Mesendoderm (in vitro differentiated cells): ENCODE data around the gene GOLGA2.
A peak's percentile ranks its signal among the peaks of the same experiment; 100 is the strongest.

ENCODE experiments used
- DNase-seq: peaks from one replicate; pipeline ENCODE4 v3.0.0; 2013
- H2AK5ac ChIP-seq: 2 replicates; pipeline ENCODE4 v1.6.1; 2013; ENCODE audit warnings: low read length, inconsistent platforms
- H2BK120ac ChIP-seq: 2 replicates; pipeline ENCODE4 v1.6.1; 2013; ENCODE audit warnings: low read depth, mild to moderate bottlenecking, low read length, moderate library complexity, mixed read lengths
- H2BK15ac ChIP-seq: replicated peaks from 2 replicates; pipeline ENCODE4 v1.6.1; 2013; ENCODE audit warnings: low read depth, mild to moderate bottlenecking, moderate library complexity
- H2BK5ac ChIP-seq: 2 replicates; pipeline ENCODE4 v1.6.1; 2013; ENCODE audit warnings: low read length, inconsistent platforms
- H3K18ac ChIP-seq: 2 replicates; pipeline ENCODE4 v1.6.1; 2013; ENCODE audit warnings: mild to moderate bottlenecking, low read length, mixed read lengths
- H3K23ac ChIP-seq: one replicate; pipeline ENCODE4 v1.6.1; 2013; ENCODE audit warnings: low read length
- H3K27ac ChIP-seq: 2 replicates; pipeline ENCODE4 v1.5.1; 2013; ENCODE audit warnings: low read depth, mild to moderate bottlenecking, inconsistent platforms, low read length, moderate library complexity
- H3K27me3 ChIP-seq: 2 replicates; pipeline ENCODE4 v1.6.1; 2013; ENCODE audit warnings: low read length, control low read depth, mild to moderate bottlenecking, inconsistent platforms; ENCODE audit not compliant: insufficient read depth, poor library complexity
- H3K36me3 ChIP-seq: 2 replicates; pipeline ENCODE4 v1.6.1; 2013; ENCODE audit warnings: low read length, inconsistent platforms; ENCODE audit not compliant: control insufficient read depth, insufficient read depth
- H3K4ac ChIP-seq: one replicate; pipeline ENCODE4 v1.6.1; 2013; ENCODE audit warnings: low read depth, mild to moderate bottlenecking, low read length, moderate library complexity
- H3K4me1 ChIP-seq: 2 replicates; pipeline ENCODE4 v1.6.1; 2013; ENCODE audit warnings: low read depth, low read length, inconsistent platforms; ENCODE audit not compliant: control insufficient read depth
- H3K4me2 ChIP-seq: 2 replicates; pipeline ENCODE4 v1.6.1; 2013; ENCODE audit warnings: low read length
- H3K4me3 ChIP-seq: 2 replicates; pipeline ENCODE4 v1.5.1; 2013; ENCODE audit warnings: mild to moderate bottlenecking, low read length
- H3K56ac ChIP-seq: one replicate; pipeline ENCODE4 v1.6.1; 2013; ENCODE audit warnings: low read length
- H3K79me1 ChIP-seq: 2 replicates; pipeline ENCODE4 v1.6.1; 2013; ENCODE audit warnings: low read length, inconsistent platforms
- H3K79me2 ChIP-seq: 2 replicates; pipeline ENCODE4 v1.6.1; 2013; ENCODE audit warnings: mild to moderate bottlenecking, low read length; ENCODE audit not compliant: control insufficient read depth, insufficient read depth
- H3K9ac ChIP-seq: 2 replicates; pipeline ENCODE4 v1.6.1; 2013; ENCODE audit warnings: low read length, inconsistent platforms
- H4K5ac ChIP-seq: one replicate; pipeline ENCODE4 v1.6.1; 2013; ENCODE audit warnings: low read length
- H4K8ac ChIP-seq: one replicate; pipeline ENCODE4 v1.6.1; 2013; ENCODE audit warnings: low read depth, mild to moderate bottlenecking, control low read depth, low read length, moderate library complexity
- WGBS: extraction: QIAGEN DNeasy Blood & Tissue Kit; methylation state at CpG from one replicate; pipeline ENCODE4 v1.1.7; 2013; ENCODE audit warnings: low lambda C conversion rate, missing lambda C conversion rate; ENCODE audit not compliant: insufficient coverage; ENCODE audit errors: extremely low coverage; 5-methylcytosine and 5-hydroxymethylcytosine counted together

The GOLGA2 gene

DNA sequence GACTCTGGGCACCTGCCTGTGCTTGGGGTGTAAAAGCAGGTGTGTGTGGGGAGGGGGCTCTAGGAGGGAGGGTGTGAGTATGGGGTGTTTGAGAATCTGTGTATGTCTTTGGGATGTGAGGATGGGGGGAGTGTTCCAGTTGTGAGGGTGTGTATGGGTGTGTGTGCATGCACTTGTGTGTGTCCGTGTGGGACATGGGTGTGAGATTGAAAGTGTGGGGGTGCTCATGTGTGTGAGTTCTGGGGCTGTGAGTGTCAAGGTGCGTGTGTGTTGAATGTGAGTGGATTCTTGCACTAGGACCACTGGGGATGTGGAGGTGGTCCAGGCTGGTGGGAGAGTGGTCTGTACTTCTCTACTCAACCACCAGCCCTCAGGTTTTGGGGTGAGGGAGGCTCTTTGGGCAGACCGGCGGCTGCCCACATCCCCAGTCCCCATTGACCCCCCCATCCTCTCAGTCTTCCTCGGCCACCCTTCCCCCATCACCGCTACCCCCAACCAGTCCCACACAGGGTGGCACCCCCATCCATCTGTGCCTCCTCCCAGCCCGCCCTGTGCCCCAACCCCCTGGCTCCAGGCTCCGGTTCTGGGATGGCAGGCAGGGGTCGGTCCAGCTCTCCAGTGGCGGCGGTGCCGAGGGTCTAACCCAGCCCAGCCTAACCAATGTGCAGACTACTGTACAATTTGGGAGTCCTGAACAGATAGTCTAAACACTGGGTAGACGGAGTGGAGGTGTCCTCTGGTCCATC is 31.5 kb downstream of the GOLGA2 start:
- Histone ChIP-seq H3K4me1 (peaks cover 8% of the 10 kb centered on the region), H2BK5ac (no peak overlapping the region), H3K18ac (no peak overlapping the region), H3K4me3 (no peak overlapping the region), H3K4me2 (no peak overlapping the region), H3K79me2 (no peaks in the 10 kb centered on the region), H3K9ac (no peak overlapping the region), H3K27me3 (no peaks in the 10 kb centered on the region), H2AK5ac (no peak overlapping the region), H3K4ac (no peak overlapping the region), H4K8ac (no peak overlapping the region), H2BK120ac (no peak overlapping the region), H4K5ac (no peak overlapping the region), H3K27ac (no peak overlapping the region), H2BK15ac (no peak overlapping the region), H3K79me1 (no peaks in the 10 kb centered on the region), H3K56ac (peak overlapping the region; percentile 60), H3K23ac (no peak overlapping the region), H3K36me3 (no peaks in the 10 kb centered on the region)
- DNase-seq: no peak
- WGBS: no CpG with 5 or more reads among the region's 13 CpGs

DNA sequence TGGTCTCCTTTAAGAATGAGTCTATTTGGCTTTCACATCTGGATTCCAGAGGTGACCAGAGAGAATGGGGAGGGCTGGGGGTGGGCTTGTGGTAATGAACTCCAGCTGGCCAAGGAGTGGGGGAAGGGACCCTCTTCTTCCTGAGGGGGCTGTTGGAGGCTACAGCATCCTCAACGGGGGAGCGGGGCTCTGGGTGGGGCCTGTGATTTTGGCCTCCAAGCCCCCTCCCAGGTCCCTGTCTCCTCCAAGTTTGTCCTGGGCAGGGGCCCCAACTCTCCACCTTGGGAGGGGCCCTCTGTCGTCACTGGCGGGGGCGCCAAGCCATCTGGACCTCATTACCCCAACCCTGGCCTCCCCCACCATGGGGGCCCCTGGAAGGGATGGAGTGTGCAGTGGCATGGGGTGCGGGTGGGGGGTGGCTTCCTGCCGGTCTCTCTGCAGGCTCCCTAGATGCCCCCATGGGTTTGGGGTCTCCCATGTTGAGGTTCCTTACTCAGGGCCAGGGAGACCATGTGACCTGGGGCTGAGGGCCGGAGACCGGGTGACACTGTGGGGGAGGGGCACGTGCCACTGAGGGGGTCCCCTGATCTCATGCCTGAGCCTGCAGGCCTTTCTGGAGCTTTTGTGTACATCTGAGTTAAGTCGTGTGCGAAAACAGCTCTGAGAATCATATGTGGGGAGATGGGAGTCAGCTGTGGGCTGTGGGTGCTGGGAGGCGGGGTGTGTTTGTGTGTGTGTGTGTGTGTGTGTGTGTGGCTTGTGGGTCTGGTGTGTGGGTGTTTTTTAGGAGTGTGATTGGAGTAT is 32.4 kb downstream of the GOLGA2 start:
- Histone ChIP-seq H3K36me3 (no peaks in the 10 kb centered on the region), H3K56ac (no peak overlapping the region), H3K27ac (no peak overlapping the region), H3K27me3 (no peaks in the 10 kb centered on the region), H3K4me3 (no peak overlapping the region), H4K5ac (no peak overlapping the region), H2BK120ac (no peak overlapping the region), H2BK15ac (no peak overlapping the region), H3K4me1 (peaks cover 8% of the 10 kb centered on the region), H3K79me1 (no peaks in the 10 kb centered on the region), H2AK5ac (no peak overlapping the region), H4K8ac (no peak overlapping the region), H2BK5ac (no peak overlapping the region), H3K18ac (no peak overlapping the region), H3K4me2 (no peak overlapping the region), H3K23ac (no peak overlapping the region), H3K79me2 (no peaks in the 10 kb centered on the region), H3K9ac (no peak overlapping the region), H3K4ac (no peak overlapping the region)
- no CpG with 5 or more reads among the region's 13 CpGs for WGBS
- DNase-seq: no peak

DNA sequence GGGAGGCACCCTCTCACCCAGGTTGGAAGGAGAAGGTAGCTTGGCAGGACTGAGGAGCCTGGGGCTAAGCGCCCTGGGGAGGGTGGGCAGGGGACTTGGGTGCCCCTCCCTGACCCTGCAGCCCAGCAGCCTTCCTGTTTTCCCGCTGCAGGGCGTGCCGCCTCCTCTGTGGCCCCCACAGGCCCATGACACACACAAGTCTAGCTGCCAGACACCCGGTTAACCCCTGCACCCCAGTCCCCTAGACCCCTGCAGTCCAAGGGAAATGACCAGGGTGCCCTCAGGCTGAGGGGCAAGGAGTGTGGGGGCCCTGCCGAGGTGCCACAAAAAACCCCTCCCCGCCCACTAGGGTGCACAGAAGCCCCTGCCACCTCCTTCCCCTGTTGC is 33.0 kb downstream of the GOLGA2 start:
- Histone ChIP-seq H3K18ac (no peak overlapping the region), H3K4me2 (no peak overlapping the region), H4K8ac (no peak overlapping the region), H4K5ac (no peak overlapping the region), H2AK5ac (no peak overlapping the region), H3K27me3 (no peaks in the 10 kb centered on the region), H3K4me1 (peaks cover 8% of the 10 kb centered on the region), H3K23ac (no peak overlapping the region), H3K4me3 (no peak overlapping the region), H3K27ac (no peak overlapping the region), H2BK15ac (no peak overlapping the region), H3K79me2 (no peaks in the 10 kb centered on the region), H3K4ac (no peak overlapping the region), H2BK120ac (no peak overlapping the region), H2BK5ac (no peak overlapping the region), H3K9ac (no peak overlapping the region), H3K36me3 (no peaks in the 10 kb centered on the region), H3K56ac (no peak overlapping the region), H3K79me1 (no peaks in the 10 kb centered on the region)
- DNase-seq: no peak
- WGBS: no CpG with 5 or more reads among the region's 7 CpGs

DNA sequence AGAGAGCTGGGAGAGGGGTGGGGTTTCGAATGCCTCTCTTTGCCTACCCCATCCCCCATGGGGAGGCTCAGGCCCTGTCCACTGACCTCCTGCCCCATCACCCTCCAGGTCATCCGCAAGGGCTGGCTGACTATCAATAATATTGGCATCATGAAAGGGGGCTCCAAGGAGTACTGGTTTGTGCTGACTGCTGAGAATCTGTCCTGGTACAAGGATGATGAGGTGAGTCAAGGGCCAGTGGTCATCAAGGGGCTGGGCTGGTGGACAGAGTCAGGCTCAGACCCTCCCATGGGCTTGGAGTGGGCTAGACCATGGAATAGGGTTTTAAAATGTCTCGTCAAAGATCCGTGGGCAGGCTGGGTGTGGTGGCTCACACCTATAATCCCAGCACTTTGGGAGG is 33.7 kb downstream of the GOLGA2 start:
- no peaks in the 10 kb centered on the region for H3K27me3 ChIP-seq
- no peaks in the 10 kb centered on the region for H3K36me3 ChIP-seq
- no peaks in the 10 kb centered on the region for H3K79me2 ChIP-seq
- H3K9ac ChIP-seq: no peak overlapping the region
- no peak overlapping the region for H2BK120ac ChIP-seq
- H3K4ac ChIP-seq: no peak overlapping the region
- H3K27ac ChIP-seq: no peak overlapping the region
- H3K18ac ChIP-seq: no peak overlapping the region
- H3K4me3 ChIP-seq: no peak overlapping the region
- H4K8ac ChIP-seq: no peak overlapping the region
- H3K23ac ChIP-seq: no peak overlapping the region
- no peak overlapping the region for H4K5ac ChIP-seq
- H3K79me1 ChIP-seq: no peaks in the 10 kb centered on the region
- no peak for DNase-seq
- no peak overlapping the region for H2BK5ac ChIP-seq
- WGBS: no CpG with 5 or more reads among the region's 4 CpGs
- H3K56ac ChIP-seq: no peak overlapping the region
- no peak overlapping the region for H2AK5ac ChIP-seq
- H3K4me2 ChIP-seq: no peak overlapping the region
- H2BK15ac ChIP-seq: no peak overlapping the region
- peaks cover 8% of the 10 kb centered on the region for H3K4me1 ChIP-seq

DNA sequence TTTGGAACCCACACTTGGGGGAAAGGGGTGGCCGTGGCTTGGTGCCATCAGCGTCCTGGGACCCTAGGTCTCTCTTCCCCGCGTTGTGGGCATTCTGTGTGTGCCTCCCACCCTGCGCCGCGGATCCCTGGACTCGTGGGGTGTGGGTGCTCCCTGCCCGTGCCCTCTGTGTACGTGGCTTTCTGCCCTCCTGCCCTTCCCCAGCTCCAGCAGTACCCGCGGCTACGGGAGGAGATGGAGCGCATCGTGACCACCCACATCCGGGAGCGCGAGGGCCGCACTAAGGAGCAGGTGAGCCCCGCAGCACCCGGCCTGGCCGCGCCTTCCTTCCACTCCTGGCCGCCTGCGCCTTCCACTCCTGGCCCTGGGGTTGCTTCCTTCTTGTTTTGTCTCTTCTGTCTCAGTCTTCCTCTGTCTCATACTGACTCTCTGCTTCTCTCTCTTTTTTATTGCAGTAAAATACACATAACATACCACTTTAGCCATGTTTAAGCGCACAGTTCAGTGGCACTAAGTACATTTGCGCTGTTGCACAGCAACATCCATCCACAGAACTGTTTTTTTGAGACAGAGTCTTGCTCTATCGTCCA is 41.9 kb downstream of the GOLGA2 start:
- no peaks in the 10 kb centered on the region for H3K4me1 ChIP-seq
- H3K4me2 ChIP-seq: no peak overlapping the region
- no peak for DNase-seq
- no peak overlapping the region for H2AK5ac ChIP-seq
- H3K4ac ChIP-seq: no peak overlapping the region
- H2BK15ac ChIP-seq: no peak overlapping the region
- H3K36me3 ChIP-seq: no peaks in the 10 kb centered on the region
- no peak overlapping the region for H3K18ac ChIP-seq
- H3K4me3 ChIP-seq: no peak overlapping the region
- H4K8ac ChIP-seq: no peak overlapping the region
- H2BK5ac ChIP-seq: no peak overlapping the region
- H3K9ac ChIP-seq: no peak overlapping the region
- no peak overlapping the region for H2BK120ac ChIP-seq
- H3K27me3 ChIP-seq: no peaks in the 10 kb centered on the region
- H3K27ac ChIP-seq: no peak overlapping the region
- no peaks in the 10 kb centered on the region for H3K79me2 ChIP-seq
- no peak overlapping the region for H4K5ac ChIP-seq
- no peak overlapping the region for H3K23ac ChIP-seq
- H3K79me1 ChIP-seq: no peaks in the 10 kb centered on the region
- no peak overlapping the region for H3K56ac ChIP-seq
- WGBS: no CpG with 5 or more reads among the region's 28 CpGs
